Measurements from ENCODE around the gene SUPT3H. TPM values are rescaled to one million over a fixed set of nuclear protein-coding genes. Genes with fewer than 3 reads are reported as not detected.

Gene SUPT3H
- total RNA-seq, 6 experiments from 2014 or later, result 0.95 to 2.8 (median 2.0) TPM

DNA sequence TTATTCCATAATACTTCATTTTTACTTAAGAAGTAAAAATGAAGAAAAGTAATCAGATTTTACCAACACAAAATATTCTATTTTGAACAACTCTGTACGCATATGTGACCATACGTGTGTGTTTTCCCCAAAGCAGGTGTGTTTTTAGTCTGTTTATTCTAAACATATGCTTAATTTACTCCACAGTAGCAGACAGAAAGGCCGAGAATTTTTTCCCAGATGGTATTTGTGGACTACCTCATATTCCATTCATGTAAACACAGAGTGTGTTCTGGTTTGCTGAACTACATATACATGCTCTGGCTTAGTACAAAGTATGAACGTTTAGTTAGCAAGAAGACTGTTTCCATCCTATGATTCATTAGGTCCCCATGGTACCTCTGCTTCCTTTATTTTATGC, 282.9 kb downstream of the SUPT3H start:
- no peaks in the 10 kb centered on the region for H3K36me3 ChIP-seq
- no peak overlapping the region for H3K4me3 ChIP-seq
- 91% methylated on average over 4 of the region's 4 CpGs for WGBS (ENCODE audit: insufficient coverage, low coverage, low lambda C conversion rate, missing lambda C conversion rate)
- intact Hi-C loops (cut with DNase I), result no loop called here
- DNase-seq (no peak), ATAC-seq (no peak)
- no peaks in the 10 kb centered on the region for H3K27me3 ChIP-seq
- H3K4me1 ChIP-seq, result no peaks in the 10 kb centered on the region
- H3K27ac ChIP-seq, result no peak overlapping the region
- H3K9me3 ChIP-seq, result no peaks in the 10 kb centered on the region
- no peak for TF ChIP-seq POLR2A (IDR thresholded peaks at IDR 0.05)
- TF ChIP-seq, protein P1, sequence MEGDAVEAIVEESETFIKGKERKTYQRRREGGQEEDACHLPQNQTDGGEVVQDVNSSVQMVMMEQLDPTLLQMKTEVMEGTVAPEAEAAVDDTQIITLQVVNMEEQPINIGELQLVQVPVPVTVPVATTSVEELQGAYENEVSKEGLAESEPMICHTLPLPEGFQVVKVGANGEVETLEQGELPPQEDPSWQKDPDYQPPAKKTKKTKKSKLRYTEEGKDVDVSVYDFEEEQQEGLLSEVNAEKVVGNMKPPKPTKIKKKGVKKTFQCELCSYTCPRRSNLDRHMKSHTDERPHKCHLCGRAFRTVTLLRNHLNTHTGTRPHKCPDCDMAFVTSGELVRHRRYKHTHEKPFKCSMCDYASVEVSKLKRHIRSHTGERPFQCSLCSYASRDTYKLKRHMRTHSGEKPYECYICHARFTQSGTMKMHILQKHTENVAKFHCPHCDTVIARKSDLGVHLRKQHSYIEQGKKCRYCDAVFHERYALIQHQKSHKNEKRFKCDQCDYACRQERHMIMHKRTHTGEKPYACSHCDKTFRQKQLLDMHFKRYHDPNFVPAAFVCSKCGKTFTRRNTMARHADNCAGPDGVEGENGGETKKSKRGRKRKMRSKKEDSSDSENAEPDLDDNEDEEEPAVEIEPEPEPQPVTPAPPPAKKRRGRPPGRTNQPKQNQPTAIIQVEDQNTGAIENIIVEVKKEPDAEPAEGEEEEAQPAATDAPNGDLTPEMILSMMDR (IDR thresholded peaks at IDR 0.05), result no peak

DNA sequence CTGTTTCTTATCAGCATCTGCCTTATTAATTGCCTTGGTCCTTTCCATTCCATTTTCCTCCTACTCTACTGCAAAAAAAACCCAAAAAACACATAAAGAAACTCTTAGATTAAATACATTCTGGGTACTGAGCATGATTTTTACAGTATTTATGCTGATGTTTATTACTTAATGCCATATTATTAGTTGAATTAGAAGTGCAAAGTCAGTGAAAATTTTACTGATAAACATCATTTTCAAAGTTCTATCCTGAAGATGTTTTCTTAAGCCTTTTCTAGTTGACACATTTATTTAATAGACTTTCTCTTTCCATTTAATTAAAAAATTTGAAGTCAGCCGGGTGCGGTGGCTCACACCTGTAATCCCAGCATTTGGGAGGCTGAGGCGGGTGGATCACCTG, 285.6 kb downstream of the SUPT3H start:
- DNase-seq (no peak), ATAC-seq (no peak)
- TF ChIP-seq, protein P1 (IDR thresholded peaks at IDR 0.05), result no peak
- TF ChIP-seq POLR2A (IDR thresholded peaks at IDR 0.05), result no peak
- H3K4me3 ChIP-seq, result no peak overlapping the region
- WGBS (ENCODE audit: insufficient coverage, low coverage, low lambda C conversion rate, missing lambda C conversion rate), result 91% methylated on average over 3 of the region's 3 CpGs
- H3K36me3 ChIP-seq, result no peaks in the 10 kb centered on the region
- no peak overlapping the region for H3K27ac ChIP-seq
- intact Hi-C loops (cut with DNase I), result no loop called here
- H3K4me1 ChIP-seq, result no peaks in the 10 kb centered on the region
- H3K27me3 ChIP-seq, result no peaks in the 10 kb centered on the region
- H3K9me3 ChIP-seq, result no peaks in the 10 kb centered on the region

DNA sequence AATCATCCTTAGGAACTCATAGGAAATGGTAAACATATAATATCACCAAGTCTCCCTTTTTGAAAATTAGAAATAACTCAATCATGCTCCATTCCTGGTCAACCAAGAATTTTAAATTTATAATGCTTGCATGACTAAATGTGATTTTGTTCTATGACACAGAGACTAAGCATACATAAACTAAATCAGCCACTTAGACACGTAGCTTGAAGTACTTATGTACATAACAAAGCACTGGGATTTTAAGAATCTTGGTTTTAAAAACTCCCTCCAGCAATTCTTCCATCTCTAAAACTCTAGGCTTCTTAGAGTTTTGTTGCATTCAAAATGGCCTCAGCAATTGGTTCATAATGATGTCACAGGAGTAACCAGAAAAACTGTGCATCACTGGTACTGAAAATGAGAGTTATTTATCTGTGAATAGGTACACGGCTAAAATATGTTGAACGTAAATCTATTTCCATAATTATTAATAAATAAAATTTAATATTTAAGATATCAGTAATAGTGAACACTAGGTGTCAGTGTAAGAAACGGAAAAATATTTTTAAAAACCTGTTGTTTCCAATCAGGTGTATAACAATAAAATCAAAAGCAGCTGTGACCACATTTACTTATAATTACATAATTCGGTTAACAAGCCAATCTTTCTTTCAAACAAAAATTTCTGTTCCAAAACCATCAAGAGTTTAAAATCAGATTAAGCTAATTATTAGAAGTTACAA, 291.2 kb downstream of the SUPT3H start:
- intact Hi-C loops (cut with DNase I), result no loop called here
- no peak for TF ChIP-seq POLR2A (IDR thresholded peaks at IDR 0.05)
- TF ChIP-seq, protein P1 (IDR thresholded peaks at IDR 0.05), result peak in 3 of 4 donors; percentile 19 to 25 (median 22)
- DNase-seq (no peak), ATAC-seq (no peak)
- H3K4me3 ChIP-seq, result no peak overlapping the region
- 64% methylated on average over 5 of the region's 5 CpGs for WGBS (ENCODE audit: insufficient coverage, low coverage, low lambda C conversion rate, missing lambda C conversion rate)
- no peaks in the 10 kb centered on the region for H3K9me3 ChIP-seq
- H3K27ac ChIP-seq, result no peak overlapping the region
- no peaks in the 10 kb centered on the region for H3K4me1 ChIP-seq
- H3K27me3 ChIP-seq, result no peaks in the 10 kb centered on the region
- no peaks in the 10 kb centered on the region for H3K36me3 ChIP-seq

DNA sequence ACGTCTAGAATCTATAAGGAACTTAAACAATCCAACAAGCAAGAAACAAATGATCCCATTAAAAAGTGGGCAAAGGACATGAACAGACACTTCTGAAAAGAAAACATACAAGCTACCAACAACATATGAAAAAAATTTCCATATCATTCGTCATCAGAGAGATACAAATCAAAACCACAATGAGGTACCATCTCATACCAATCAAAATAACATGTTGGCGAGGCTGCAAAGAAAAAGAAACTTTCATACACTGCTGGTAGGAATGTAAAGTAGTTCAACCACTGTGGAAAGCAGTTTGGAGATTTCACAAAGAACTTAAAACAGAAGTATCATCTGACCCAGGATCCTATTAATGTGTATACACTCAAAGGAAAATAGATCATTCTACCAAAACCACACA, 293.5 kb downstream of the SUPT3H start:
- Histone ChIP-seq H3K4me1 (no peaks in the 10 kb centered on the region), H3K4me3 (no peak overlapping the region), H3K27me3 (no peaks in the 10 kb centered on the region), H3K27ac (no peak overlapping the region), H3K9me3 (no peaks in the 10 kb centered on the region), H3K36me3 (no peaks in the 10 kb centered on the region)
- ATAC-seq (no peak), DNase-seq (no peak)
- intact Hi-C loops (cut with DNase I), result no loop called here
- 97% methylated on average over 3 of the region's 3 CpGs for WGBS (ENCODE audit: insufficient coverage, low coverage, low lambda C conversion rate, missing lambda C conversion rate)
- no peak for TF ChIP-seq POLR2A (IDR thresholded peaks at IDR 0.05)
- TF ChIP-seq, protein P1 (IDR thresholded peaks at IDR 0.05), result no peak

Data from right lobe of liver (tissue), 6 donors.